Hepatocyte (in vitro differentiated cells): ENCODE results near the gene OPRM1.
"Not testable (repeated sequence)": the region's sequence is repeated elsewhere in the genome, so short reads cannot be mapped to it uniquely, and the experiment has no call there.

Experiments
- CTCF ChIP-seq: fragments of 200-600 bp; sonication (generic); IDR thresholded peaks from 2 replicates; pipeline ENCODE4 v1.5.1; 2016; ENCODE audit warnings: antibody characterized with exemption, mild to moderate bottlenecking; ENCODE audit not compliant: poor library complexity
- EZH2phosphoT487 ChIP-seq: fragments of 200-600 bp; sonication (generic); IDR thresholded peaks from one replicate; pipeline ENCODE4 v1.6.1; 2018; ENCODE audit warnings: antibody characterized with exemption, mild to moderate bottlenecking, low read depth, moderate library complexity; ENCODE audit not compliant: unreplicated experiment, severe bottlenecking

- TF ChIP-seq EZH2phosphoT487, CTCF: not testable (repeated sequence)
Observed at GRCh38 chr6:154172393-154172792, 133.4 kb downstream of the OPRM1 start.
